T-helper 1 cell treated with Interleukin-12 subunit alpha and Interleukin-12 subunit beta and Interleukin-4 antibody, amounts not matched to agents 30 μg/mL and 1 μg/mL, for 36 hours (primary cell): ENCODE results near the gene MAP2K5.
"Not testable (repeated sequence)": the region's sequence is repeated elsewhere in the genome, so short reads cannot be mapped to it uniquely, and the experiment has no call there.

Experiments
- H3K27ac Mint-ChIP-seq: one replicate; pipeline ENCODE4 v1.8.0; 2021; ENCODE audit warnings: mild to moderate bottlenecking, mixed read lengths
- H3K27me3 Mint-ChIP-seq: one replicate; pipeline ENCODE4 v1.8.0; 2021; ENCODE audit warnings: low read depth, mixed read lengths
- H3K36me3 Mint-ChIP-seq: one replicate; pipeline ENCODE4 v1.8.0; 2021; ENCODE audit warnings: low read depth, mixed read lengths
- H3K4me1 Mint-ChIP-seq: one replicate; pipeline ENCODE4 v1.8.0; 2021; ENCODE audit warnings: low read depth, mixed read lengths
- H3K4me3 Mint-ChIP-seq: one replicate; pipeline ENCODE4 v1.8.0; 2021; ENCODE audit warnings: mild to moderate bottlenecking, moderate library complexity, mixed read lengths
- H3K9me3 Mint-ChIP-seq: one replicate; pipeline ENCODE4 v1.8.0; 2021; ENCODE audit warnings: mixed read lengths

Gene MAP2K5

DNA sequence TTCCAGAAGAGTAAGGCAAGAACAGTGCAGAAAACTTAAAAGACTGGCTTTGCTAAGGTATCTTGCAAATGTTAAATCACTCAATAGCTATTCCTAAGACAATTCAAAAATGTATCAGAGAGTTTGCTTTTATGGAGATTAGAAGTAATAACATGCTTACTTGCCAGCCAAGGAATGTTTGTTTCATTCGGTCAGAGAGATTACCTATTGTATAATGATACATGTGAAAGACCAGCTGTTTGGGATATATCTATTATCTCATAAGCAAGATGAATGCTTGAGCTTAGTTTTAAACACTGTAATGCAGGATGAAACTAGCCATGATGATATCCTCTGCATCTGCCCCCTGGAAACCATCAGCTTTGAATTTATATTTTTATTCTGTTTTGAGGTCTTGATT lies 70.7 kb downstream of the MAP2K5 start:
- H3K9me3 Mint-ChIP-seq = no peaks in the 10 kb centered on the region
- H3K27ac Mint-ChIP-seq = no peak overlapping the region
- peaks cover 2% of the 10 kb centered on the region for H3K4me1 Mint-ChIP-seq
- H3K27me3 Mint-ChIP-seq = no peaks in the 10 kb centered on the region
- no peak overlapping the region for H3K4me3 Mint-ChIP-seq
- H3K36me3 Mint-ChIP-seq = peaks cover under 1% of the 10 kb centered on the region

- H3K27me3 Mint-ChIP-seq = no peaks in the 10 kb centered on the region
- no peak overlapping the region for H3K27ac Mint-ChIP-seq
- H3K4me3 Mint-ChIP-seq = no peak overlapping the region
- H3K4me1 Mint-ChIP-seq = peaks cover 2% of the 10 kb centered on the region
- peaks cover 1% of the 10 kb centered on the region for H3K36me3 Mint-ChIP-seq
- H3K9me3 Mint-ChIP-seq = no peaks in the 10 kb centered on the region
These were observed 71.2 kb downstream of the MAP2K5 start for GRCh38 chr15:67613708-67614107.

- not testable (repeated sequence) for H3K9me3 Mint-ChIP-seq, H3K27ac Mint-ChIP-seq, H3K4me3 Mint-ChIP-seq, H3K36me3 Mint-ChIP-seq, H3K27me3 Mint-ChIP-seq, H3K4me1 Mint-ChIP-seq
These were observed 72.6 kb downstream of the MAP2K5 start for GRCh38 chr15:67615131-67615534.

- Mint-ChIP-seq H3K36me3 (peaks cover 1% of the 10 kb centered on the region), H3K9me3 (no peaks in the 10 kb centered on the region), H3K27me3 (no peaks in the 10 kb centered on the region), H3K4me1 (no peaks in the 10 kb centered on the region), H3K27ac (no peak overlapping the region), H3K4me3 (no peak overlapping the region)
These were observed 75.8 kb downstream of the MAP2K5 start for GRCh38 chr15:67618297-67618696.

DNA sequence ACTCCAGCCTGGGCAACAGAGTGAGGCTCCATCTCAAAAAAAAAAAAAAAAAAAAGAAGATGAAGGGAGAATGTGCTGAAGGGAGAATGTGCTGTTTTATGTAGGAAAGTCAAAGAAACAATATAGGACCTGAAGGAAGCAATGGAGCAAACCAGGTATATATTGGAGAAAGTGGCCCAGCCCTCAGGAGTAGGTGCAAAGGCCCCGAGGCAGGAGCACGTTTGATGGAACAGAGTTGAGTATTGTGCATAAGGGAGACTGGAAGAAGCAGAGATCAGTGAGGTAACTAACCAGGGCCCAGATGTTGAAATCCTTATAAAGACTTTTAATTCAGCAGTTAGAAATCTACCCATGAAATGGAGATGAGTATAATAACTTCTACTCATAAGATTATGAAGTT lies 79.6 kb downstream of the MAP2K5 start:
- peaks cover 1% of the 10 kb centered on the region for H3K36me3 Mint-ChIP-seq
- no peak overlapping the region for H3K4me3 Mint-ChIP-seq
- no peaks in the 10 kb centered on the region for H3K27me3 Mint-ChIP-seq
- H3K4me1 Mint-ChIP-seq = no peaks in the 10 kb centered on the region
- H3K27ac Mint-ChIP-seq = no peak overlapping the region
- no peaks in the 10 kb centered on the region for H3K9me3 Mint-ChIP-seq

- Mint-ChIP-seq H3K27ac (no peak overlapping the region), H3K27me3 (no peaks in the 10 kb centered on the region), H3K4me1 (peaks cover 3% of the 10 kb centered on the region), H3K4me3 (no peak overlapping the region), H3K36me3 (peaks cover 7% of the 10 kb centered on the region), H3K9me3 (no peaks in the 10 kb centered on the region)
These were observed 89.8 kb downstream of the MAP2K5 start for GRCh38 chr15:67632261-67632660.

- not testable (repeated sequence) for H3K36me3 Mint-ChIP-seq, H3K27me3 Mint-ChIP-seq, H3K27ac Mint-ChIP-seq, H3K4me1 Mint-ChIP-seq, H3K4me3 Mint-ChIP-seq, H3K9me3 Mint-ChIP-seq
These were observed 93.4 kb downstream of the MAP2K5 start for GRCh38 chr15:67635950-67636349.

DNA sequence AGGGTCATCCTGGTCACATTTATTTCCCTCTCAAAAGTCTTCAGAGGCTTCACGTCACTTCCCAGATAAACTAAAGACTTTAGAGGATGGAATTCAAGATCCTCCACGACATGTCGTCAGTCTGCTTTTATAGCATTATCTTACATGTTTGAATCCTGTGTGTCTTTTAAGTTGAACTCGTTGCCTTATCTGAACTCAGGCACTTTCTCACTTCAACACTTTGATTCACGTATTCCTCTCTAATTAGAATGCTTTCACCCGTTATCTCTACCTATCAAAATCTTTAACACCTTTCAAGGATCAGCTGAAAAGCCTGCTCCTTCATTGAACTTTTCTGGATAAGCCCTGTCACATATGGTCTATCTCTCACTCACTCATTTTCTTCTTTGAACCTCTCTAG lies 97.1 kb downstream of the MAP2K5 start:
- H3K4me3 Mint-ChIP-seq = no peak overlapping the region
- H3K4me1 Mint-ChIP-seq = peaks cover 3% of the 10 kb centered on the region
- no peak overlapping the region for H3K27ac Mint-ChIP-seq
- H3K27me3 Mint-ChIP-seq = no peaks in the 10 kb centered on the region
- H3K36me3 Mint-ChIP-seq = peaks cover 8% of the 10 kb centered on the region
- H3K9me3 Mint-ChIP-seq = no peaks in the 10 kb centered on the region

DNA sequence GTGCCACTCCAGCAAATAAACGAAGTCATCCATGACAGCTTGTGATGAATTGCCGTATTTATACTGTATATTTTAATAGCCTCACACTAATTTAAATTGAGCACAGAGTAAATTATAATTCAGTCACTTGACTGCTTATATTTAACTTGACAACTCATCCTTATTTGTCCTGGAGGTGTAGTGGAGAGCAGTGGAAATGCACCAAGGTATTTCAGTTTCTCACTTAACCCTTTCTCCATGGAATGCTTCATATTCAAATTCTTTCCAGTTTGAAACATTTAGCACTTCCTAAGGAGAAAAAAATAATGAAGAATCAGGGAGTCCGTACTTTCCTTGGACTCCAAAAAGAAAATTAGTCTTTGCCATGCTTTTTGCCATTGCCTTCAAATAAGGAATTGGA lies 99.0 kb downstream of the MAP2K5 start:
- H3K4me3 Mint-ChIP-seq = no peak overlapping the region

DNA sequence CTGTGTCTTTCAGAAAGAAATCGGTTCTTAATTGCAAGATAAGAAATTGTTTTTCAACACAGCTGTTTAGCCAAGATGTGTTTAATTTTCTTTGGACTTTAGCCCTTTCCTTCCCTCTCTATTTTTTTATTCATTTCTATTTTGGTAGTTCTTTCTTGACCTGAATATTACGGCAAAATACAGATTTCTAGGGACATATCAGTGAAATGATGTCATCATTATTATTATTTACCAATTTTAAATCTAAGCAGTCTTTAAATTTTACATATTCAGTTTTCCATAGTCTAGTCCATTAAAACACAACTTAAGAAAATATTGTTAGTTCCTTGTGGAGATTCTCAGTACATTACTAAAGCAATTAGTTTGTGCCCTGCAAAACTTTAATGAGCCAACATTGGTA lies 104.3 kb downstream of the MAP2K5 start:
- Mint-ChIP-seq H3K4me3 (no peak overlapping the region), H3K27ac (no peak overlapping the region), H3K36me3 (peaks cover 13% of the 10 kb centered on the region), H3K27me3 (no peaks in the 10 kb centered on the region), H3K9me3 (no peaks in the 10 kb centered on the region), H3K4me1 (no peaks in the 10 kb centered on the region)

More for the DNA sequence above, 99.0 kb downstream of the MAP2K5 start:
- Mint-ChIP-seq H3K27me3 (no peaks in the 10 kb centered on the region), H3K9me3 (no peaks in the 10 kb centered on the region), H3K36me3 (peaks cover 8% of the 10 kb centered on the region), H3K27ac (no peak overlapping the region), H3K4me1 (no peaks in the 10 kb centered on the region)

DNA sequence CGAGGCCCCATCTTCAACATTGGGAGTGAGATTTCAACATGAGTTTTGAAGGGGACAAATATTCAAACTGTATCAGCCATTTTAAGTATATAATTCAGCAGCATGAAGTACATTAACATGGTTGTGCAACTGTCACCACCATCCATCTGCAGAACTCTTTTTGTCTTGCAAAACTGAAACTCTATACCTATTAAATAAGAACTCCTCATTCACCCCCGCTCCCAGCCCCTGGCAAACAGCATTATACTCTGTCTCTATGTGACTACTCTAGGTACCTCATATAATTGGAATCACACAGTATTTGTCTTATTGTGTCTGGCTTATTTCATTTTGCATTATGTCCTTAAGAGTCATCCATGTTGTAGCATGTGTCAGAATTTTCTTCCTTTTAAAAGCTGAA lies 110.1 kb downstream of the MAP2K5 start:
- H3K36me3 Mint-ChIP-seq = peaks cover 29% of the 10 kb centered on the region

DNA sequence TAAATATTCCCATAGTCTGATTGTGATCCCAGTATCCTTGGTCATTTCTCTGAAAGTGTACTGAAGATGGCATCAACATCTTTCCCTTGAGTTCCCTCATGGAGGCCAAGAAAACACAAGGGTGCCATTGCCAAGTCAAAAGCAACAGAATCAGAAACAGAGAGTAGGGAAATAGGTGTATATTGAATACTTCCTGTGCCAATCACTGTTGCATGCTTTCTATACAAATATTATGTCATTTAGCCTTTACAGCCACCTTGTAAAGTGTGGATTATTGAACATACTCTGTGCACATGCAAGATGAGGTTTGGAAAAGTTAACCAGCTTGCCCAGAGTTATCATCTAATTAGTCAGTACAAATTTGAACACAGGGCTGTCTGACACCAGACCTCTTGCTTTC lies 117.9 kb downstream of the MAP2K5 start:
- Mint-ChIP-seq H3K27ac (no peak overlapping the region), H3K9me3 (peaks cover 6% of the 10 kb centered on the region), H3K27me3 (no peaks in the 10 kb centered on the region), H3K4me3 (no peak overlapping the region), H3K4me1 (no peaks in the 10 kb centered on the region), H3K36me3 (peaks cover 15% of the 10 kb centered on the region)

More for the DNA sequence above, 110.1 kb downstream of the MAP2K5 start:
- Mint-ChIP-seq H3K4me1 (no peaks in the 10 kb centered on the region), H3K27ac (no peak overlapping the region), H3K27me3 (no peaks in the 10 kb centered on the region), H3K4me3 (no peak overlapping the region), H3K9me3 (peaks cover 30% of the 10 kb centered on the region)

DNA sequence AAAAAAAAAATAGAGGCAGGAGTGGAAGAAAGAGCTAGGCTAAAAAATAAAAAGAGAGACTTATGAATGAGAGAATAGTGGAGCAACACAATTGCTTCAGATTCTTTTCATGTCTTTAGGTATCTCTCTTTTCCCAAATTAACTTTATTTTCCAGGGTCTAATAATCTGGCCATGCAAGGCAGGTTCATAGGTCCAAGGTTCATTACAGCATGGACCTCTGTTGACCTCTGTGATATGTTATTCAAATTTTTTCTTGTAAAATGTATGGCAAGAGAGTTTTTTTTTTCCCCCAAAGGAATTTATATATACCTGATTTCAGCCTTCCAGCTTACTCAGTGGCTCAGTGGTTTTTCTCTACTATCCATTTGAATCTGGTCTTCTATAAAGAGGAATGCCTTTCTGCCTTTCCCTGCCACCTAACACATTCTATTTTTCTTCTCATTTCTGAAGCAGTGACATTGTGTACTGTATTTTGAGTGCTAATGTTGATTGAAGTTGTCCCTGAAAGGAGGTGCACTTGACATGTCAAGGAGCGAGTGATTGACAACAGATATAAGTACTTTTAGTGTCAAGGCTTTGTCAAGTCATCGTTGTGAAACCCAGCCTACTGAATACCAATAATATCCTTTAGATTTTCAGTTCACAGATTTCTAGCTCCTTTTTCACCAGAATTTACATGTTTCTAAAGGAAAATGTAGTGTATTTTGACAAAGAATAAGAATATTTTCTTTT lies 118.5 kb downstream of the MAP2K5 start:
- Mint-ChIP-seq H3K27me3 (no peaks in the 10 kb centered on the region), H3K9me3 (no peaks in the 10 kb centered on the region), H3K27ac (no peak overlapping the region), H3K4me3 (no peak overlapping the region), H3K36me3 (peaks cover 9% of the 10 kb centered on the region), H3K4me1 (no peaks in the 10 kb centered on the region)

DNA sequence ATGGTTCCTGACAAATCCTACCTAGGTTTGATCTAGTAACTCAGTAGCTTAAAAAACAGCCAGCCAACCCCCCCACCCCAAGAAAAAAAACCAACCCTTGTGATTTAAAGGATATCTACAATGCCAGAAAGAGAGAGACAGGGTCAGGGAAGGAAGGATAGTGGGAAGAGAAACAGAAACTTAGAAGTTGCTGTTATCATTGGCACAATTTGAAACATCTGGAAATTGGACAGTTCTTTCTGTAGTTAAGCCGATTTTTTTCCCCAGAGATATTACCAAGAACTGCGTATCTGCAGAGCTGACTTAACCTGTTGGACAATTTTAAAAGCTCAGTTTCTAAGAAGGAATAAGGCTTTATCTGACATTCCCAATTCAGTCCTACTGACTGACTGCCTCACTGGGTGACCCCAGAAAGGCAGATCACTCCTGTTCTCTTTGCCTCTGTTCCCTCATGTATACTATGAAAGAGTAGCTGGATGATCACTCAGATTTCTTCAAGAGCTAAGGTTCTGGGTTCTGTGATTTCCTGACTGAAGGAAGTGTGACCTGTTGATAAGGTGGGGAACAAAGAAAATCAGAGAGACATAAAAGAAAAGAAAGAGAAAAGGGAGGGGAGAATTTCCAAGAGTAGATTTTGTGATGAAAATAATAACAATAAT lies 128.3 kb downstream of the MAP2K5 start:
- H3K9me3 Mint-ChIP-seq = peaks cover 3% of the 10 kb centered on the region
- H3K4me3 Mint-ChIP-seq = no peak overlapping the region
- peaks cover 11% of the 10 kb centered on the region for H3K36me3 Mint-ChIP-seq
- no peaks in the 10 kb centered on the region for H3K4me1 Mint-ChIP-seq
- no peaks in the 10 kb centered on the region for H3K27me3 Mint-ChIP-seq
- H3K27ac Mint-ChIP-seq = no peak overlapping the region

DNA sequence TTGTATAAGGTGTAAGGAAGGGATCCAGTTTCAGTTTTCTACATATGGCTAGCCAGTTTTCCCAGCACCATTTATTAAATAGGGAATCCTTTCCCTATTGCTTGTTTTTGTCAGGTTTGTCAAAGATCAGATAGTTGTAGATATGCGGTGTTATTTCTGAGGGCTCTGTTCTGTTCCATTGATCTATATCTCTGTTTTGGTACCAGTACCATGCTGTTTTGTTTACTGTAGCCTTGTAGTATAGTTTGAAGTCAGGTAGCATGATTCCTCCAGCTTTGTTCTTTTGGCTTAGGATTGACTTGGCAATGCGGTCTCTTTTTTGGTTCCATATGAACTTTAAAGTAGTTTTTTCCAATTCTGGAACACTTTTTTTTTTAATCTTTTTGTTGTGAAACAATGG lies 130.3 kb downstream of the MAP2K5 start:
- not testable (repeated sequence) for H3K9me3 Mint-ChIP-seq, H3K4me1 Mint-ChIP-seq, H3K4me3 Mint-ChIP-seq, H3K27me3 Mint-ChIP-seq, H3K27ac Mint-ChIP-seq
- H3K36me3 Mint-ChIP-seq = peaks cover 12% of the 10 kb centered on the region
